NCI-H69 (cell line): ENCODE results near the gene KRT75.
A peak's percentile ranks its signal among the peaks of the same experiment; 100 is the strongest.

Source experiments
- DNase-seq: peaks from one replicate; lab custom pipeline; 2025; lab: John Stamatoyannopoulos, UW

KRT75 gene

DNA sequence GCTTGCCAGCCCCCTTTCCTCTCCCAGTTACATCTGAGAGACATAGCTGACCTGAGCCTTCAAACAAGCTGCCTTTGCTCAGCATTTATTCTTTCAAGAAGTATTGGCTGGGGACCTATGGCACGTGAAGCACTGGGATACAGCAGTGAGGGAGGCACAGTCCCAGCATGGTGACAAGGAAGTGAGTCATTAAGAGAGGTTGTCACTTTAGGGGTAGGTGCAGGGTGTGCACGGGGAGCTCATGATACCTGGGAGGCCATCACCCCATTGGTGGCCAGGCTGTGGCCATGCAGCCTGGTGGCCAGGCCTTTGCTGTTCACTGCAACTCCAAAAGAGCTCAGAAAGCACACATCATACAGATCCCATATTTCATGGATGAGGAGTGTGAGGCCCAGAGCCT is 5.7 kb upstream of the KRT75 start:
- no peak for DNase-seq

DNA sequence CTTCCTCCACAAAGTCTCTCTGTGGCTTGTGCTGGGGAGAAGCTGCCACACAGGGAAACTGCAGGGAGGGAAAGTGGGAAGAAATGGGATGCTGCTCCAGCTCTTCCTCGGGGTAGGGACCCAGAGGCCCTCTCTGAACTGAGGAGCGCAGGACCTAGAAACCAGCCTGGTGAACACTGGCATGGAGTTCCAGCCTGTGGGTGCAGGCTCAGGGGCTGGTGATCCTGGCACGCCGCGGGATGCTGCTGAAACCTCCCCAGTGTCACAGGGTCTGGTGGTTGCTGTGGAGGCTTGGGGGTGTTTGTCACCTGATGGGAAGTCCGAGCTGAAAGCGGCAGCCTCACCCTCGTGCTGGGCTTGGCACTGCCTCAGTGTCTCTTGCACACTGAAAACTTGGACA is 5.2 kb upstream of the KRT75 start:
- DNase-seq = no peak

DNA sequence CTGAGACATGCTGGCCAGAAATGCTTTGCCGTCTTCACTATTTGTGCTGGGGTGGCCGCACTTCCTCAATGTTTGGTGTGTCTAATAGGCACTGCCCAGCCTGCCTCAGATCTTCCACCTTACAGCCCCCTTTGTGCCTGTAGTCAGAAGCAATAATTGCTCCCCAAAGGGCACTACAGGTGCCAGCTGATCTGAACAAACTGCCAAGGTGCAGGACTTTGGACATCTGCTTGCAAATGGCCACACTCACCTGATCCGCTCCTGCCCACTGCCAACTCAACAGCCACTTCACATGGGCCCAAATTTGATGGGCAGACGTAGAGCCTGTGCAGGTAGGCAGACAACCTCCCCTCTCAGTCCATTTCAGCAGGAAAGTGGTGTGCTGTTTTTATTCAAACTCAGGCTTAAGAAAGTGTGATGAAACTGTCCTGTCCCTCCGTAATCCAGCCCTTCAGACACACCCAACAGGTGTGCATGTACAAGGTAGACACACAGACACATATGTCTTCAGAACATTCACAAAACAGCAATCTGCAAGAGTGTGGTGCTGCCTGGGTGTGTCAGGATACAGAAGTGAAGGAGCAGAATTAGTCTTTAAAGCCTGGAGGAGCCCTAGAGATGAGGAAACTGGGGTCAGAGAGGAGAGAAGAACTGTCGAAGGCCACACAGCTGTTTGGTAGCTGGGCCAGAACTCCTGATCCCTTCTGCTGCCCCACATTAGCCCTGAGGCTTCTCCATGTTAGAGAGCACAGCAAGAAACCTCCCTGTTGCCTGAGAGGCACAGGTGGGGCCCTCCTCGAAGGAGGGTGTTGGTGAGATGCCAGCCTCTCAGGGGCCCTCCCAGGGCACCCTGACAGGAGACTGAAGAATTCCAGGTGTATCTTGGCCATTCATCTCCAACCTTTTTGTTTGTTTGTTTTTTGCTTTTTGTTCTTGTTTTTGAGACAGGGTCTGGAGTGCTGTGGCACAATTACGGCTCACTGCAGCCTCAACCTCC is 4.4 kb upstream of the KRT75 start:
- peak; percentile 27 for DNase-seq

DNA sequence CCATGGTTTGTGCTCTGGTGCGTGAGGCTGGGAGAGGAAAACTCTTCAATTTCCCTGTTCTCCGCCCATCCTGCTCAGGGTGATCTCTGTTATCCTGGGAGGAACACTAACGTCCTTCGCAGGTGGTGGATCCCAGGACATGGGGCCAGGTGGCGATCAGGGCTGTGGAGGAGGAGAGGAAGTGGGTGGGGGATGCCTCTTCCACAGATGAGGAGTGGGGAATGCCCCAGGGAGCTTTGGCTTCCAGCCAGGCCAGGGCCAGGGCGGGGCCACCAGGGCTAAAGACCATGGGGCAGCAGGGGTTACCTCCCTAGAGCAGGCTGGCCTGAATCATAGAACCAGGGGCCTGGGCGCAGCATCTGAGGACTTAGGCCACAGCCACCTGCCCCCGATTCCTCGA is 3.3 kb upstream of the KRT75 start:
- peak; percentile 20 for DNase-seq

DNA sequence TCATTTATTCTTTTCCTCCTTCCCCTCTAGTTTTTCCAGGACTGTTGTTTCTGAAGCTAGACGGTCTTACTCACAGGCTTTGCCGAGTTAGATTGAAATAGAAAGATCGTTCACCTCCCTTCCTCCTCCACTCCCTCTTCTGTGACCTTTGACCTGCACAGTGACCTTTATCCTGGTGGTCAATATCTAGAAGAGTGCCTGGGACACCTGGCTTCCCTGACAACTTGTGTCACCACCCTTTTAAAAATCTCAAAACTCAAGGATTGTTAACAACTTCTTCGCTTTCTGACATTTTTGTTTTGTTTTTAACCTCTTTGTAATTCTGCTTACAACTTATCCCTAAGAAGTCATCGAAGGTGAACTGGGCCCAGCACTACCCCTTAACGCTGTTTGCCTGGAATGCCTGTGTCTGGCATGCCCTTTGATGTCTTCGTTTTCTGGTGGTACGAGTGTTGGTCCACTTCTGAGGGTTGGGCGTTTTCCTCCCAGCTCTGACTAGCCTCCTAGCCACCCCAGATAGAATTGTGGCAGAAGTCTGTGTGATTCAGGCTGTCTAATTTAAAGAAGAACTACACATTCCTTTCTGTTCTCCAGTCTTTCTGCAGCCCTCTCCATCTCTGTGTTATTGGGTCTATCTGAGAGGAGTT is 2.8 kb upstream of the KRT75 start:
- no peak for DNase-seq

DNA sequence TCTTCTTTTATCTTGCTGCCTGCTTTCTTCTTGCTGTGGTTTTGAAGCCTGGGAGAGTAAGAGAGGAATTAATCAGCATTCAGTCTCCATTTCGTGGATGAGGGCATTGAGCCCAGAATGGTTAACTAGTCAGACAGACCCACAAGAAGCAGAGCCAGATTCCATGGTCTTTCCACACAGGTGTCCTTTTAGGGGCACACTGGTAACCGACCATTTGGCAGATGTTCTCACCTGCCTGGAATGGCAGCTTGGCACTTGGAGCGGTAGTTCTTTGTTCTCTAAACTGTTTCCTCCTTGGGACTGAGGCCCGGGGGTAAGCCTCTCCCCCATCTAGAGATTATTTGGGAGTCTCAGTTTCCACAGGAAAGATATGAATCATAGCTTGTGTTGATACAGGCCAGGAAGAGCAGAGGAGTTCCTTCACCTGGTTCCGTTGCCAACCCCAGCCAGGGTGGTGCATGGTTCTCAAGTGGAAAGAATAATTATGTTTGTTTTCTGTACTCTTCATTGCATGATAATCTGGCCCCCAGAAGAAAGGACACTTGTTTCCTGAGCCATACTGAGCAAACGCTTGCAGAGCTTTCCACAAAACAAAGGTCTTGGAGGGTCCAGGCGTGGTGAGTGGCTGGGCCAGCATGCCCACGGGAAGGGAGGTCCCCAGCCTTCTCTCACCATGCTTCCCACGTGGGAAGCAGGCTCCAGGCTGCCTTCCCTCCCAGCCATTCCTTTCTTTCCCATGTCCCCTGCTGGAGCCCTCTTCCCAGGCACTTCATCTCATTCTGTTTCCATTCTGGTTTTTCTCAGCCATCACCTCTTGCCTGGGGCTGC is 2.0 kb upstream of the KRT75 start:
- no peak for DNase-seq

DNA sequence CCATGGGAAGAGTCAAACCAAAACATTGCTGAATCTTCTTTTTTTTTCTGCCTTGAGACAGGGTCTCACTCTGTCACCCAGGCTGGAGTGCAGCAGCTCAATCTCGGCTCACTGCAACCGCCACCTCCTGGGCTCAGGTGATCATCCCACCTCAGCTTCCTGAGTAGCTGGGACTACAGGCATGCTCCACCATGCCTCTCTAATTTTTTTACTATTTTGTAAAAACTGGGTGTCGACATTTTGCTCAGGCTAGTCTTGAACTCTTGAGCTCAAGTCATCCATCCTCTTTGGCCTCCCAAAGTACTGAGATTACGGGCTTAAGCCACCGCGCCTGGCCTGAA is 1.5 kb upstream of the KRT75 start:
- DNase-seq = no peak

DNA sequence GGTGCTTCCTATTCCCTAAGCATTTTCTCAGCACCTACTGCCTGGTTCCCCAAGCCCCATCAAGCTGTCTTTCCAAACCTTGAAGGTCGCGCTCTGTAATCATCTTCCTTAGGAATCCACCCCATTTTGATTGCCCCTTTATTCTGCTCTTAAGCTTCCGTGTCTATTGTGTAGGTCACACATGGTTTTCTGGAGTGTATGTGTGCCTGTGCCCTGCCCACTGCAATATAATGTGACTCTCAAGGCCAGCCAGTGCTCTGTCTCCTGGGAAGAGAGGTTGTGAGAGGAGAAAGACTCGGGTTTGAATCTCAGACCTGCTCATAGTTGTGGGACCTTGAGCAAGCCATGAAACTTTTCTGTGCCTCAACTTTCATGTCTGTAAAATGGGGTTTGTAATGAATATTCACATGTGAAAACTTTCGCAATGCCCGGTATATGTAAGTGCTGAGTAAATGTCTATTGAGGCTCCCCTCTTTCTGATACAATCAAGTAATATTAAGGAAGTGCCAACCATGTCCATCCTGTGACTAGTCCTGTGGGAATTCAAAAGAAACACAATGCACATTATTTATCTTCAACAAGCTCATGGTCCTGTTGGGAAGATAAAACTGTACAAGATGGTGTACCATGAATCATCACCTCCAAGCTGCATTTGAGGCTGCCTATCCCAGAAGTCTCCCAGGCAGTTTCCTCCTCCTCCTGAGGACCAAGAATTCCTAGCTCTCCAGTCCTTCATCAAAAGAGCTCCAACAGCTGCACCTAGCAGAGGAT is 774 bp upstream of the KRT75 start:
- DNase-seq = no peak

DNA sequence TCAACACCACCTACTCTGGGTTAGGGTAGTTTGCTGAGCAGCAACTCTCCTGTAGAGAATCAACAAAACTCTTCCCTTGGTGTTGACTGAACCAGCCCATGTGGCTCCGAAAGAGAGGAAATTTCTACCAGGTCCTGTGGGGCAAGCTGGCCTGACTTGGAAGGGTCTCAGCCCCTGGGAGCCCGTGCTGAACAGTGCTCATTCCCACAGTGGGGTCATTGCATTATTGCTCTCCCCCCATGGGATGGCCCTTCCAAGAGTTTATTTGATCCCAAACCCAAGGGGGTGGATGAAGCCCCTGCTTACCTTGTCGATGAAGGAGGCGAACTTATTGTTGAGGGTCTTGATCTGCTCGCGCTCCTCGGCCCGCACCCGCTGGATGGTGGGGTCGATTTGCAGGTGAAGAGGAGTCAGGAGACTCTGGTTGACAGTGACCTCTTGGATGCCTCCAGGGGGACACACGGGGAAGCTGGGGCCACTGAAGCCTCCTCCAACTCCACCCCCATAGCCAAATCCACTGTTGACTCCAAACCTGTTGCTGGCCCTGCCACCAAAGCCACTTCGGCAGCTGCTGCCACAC is 580 bp downstream of the KRT75 start:
- DNase-seq = no peak

DNA sequence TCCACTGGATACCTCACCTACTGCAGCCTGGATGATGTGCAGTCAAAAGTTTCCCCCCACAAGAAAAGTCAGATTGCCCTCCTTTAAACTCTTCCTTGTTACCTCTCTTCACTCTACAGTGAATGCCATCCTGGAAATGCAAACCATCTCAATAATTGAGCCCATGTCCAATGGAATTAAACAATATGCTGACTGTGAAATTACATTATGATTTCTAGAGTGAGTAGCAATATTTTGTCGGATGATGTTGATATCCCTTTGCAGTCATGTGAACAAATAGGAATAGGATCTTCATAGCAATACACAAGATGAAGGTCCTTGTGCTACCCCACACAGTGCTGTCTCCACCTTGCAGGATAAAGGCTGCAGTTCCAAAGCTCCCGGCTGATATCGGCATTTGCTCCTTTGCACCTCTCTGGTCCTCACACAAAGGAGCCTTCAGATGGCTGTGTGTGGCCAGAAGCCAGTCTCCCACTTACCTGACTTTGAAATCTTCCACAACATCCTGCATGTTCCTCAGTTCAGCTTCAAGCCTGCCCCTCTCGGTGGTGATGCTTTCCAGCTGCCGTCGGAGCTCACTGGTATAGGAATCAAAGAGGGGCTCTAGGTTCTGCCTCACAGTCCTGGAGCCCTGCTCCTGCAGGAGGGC is 1.5 kb downstream of the KRT75 start:
- DNase-seq = no peak

DNA sequence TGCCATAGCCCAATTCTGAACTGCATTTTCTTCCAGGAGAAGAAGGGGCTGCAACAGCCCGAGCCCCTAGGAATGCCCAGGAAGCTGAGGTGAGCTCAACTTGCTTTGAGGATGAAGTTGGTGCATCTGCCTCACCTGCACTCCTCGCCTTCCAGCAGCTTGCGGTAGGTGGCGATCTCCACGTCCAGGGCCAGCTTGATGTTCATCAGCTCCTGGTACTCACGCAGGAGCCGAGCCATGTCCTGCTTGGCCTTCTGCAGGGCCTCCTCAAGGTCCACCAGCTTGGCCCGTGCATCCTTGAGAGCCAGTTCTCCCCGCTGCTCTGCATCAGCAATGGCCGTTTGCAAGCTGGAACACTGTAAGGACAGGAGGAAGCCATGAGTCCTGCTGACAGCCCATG is 6.0 kb downstream of the KRT75 start:
- no peak for DNase-seq

DNA sequence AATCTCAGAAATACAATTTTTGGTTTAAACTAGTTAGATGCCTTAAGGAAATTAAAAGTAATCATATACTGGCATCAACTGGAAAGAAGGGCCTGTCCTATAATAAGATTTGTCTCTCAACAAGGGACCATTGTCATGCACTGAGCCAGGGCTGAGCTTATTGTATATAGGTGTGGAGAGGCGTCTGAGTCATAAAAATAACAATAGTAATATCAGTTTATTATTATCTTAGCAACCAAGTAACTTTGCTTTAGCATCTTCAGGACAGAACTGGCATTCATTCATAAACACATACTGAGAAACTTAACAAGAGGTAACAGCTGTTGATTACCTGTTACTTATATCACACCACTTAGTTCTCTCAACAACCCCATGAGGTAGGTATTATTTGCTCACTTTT is 7.1 kb downstream of the KRT75 start:
- no peak for DNase-seq

DNA sequence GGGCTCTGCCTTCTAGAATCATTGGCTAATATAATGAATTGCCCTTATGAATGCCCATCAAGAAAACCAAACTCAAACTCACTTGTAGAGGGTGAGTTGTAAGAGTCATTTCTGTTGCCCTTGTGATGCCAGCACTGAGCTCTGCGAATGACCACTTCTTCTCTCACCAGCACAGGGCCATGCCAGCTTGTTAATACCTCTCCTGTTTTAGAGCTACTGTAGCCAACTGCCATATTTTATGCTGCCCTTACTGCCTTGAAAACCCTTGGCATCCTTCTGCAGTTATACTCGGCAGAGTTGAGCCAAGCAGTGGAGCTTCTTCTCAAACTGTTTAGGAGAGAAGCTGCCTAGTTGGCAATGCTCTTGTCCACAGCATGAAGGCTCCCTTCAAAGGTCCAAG is 8.1 kb downstream of the KRT75 start:
- no peak for DNase-seq

DNA sequence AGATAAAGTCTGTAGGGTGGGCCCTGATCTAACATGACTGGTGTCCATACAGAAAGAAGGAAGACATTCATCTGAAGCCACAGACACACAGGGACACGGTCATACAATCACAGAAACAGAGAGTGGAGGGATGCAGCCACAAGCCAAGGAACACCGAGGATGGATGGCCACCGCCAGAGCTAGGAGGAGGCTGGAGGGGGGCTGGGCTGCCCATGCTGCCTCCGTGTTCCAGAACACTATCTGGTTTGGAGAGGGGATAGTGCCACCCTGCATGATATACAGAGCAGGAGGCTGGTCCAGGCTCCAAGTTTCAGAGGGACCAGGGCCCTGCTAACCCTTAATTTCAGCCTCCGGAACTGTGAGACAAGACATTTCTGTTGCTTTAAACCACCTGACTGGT is 8.7 kb downstream of the KRT75 start:
- DNase-seq = no peak

DNA sequence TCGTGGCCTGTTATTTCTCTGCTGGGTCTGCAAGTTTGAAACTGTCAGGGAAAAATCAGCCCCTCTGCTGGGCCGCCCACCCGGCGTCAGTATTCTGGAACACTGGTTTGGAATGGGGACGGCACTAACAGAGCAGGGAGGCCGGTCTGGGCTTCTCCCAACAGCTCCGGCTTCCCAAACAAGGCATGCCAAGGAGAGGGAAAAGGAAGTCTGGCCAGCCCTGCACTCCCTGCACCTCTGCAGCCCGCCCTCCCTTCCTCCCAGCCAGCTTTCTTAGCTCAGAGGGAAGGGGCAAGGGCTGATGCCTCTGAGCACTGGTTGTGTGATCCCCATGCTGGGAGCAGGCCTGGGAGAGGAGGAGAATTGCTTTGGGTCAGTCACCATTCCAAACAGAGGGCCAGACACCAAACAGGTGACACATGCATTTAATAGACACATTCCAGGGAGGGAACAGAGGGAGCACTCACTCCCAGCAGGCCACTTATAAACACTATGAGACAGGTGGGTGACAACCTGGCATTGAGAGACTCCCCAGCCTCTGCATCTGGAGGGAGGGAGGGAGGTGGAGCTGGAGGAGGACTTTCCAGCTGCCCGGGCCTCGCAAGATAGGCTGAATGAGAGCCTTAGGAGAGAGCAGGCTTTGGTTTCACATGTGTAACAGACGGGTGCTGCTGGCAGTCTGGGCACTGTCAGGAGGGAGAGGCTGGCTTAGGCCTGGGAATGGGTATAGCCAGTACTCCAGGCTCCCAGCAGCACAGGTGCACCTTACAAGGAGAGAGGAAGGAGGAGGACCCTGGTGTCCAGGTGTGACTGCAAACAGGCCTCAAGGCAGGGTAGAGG is 10.3 kb downstream of the KRT75 start:
- DNase-seq = peak; percentile 81

DNA sequence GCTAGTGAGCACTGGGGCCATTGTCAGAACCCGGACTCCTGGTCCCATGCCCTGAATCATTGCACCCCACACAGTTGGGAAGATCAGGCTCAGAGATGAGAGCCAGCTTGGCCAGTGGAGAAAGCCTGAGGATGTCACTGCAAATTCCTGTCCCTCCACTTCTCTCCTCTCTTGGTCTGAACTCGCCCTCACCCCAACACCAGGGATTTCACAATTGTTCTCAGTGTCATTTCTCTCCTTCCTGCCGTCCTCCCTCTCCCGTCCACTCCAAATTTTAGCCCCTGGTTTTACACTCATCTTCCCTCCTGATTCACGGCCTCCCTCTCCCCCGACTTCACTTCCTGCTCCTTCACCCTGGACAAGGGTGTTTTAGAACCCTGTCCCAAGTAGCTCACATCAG is 11.1 kb downstream of the KRT75 start:
- no peak for DNase-seq

DNA sequence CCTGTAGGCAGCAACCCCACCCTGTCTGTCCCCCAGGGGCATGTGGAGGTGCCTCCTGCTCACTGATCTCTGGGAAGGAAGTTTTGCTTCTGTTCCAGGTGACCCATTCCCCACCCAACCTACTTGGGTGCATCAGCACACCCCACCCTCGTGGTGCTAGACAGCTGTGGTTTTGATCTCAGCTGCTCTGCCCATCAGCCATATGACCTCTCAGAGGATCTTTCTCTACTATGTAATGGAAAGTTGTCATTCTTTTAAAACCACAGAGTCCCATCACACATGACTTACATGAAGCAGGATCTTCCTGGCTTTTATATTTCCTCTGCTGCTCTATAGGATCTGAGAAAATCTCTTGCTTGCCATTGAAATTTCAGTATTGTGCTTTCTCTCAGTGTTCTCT is 14.5 kb downstream of the KRT75 start:
- no peak for DNase-seq

DNA sequence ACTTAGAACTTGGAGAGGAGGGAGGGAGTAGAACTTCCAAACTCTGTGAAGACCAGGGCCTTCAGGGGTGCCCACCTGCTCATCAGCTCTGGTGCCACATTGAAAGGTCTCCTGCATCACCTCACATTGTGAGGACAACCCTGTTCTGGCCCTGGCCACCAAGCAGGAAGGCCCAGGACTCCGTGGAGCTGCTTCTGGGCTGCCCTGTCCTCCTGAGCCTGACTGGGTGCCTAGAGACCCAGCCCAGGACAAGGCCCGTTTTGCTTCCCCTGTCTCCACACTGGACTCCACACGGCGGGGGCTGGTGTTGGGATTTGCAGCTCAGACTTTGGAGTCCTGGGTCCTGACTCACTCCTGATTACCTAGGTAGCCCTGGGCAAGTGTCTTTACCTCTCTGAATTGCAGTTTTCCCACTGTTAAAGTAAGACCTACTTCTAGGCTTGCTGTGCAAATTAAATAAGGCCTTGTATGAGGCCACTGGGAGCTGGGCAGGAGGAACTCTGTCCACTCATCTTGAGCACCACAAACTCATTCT is 15.5 kb downstream of the KRT75 start:
- no peak for DNase-seq

DNA sequence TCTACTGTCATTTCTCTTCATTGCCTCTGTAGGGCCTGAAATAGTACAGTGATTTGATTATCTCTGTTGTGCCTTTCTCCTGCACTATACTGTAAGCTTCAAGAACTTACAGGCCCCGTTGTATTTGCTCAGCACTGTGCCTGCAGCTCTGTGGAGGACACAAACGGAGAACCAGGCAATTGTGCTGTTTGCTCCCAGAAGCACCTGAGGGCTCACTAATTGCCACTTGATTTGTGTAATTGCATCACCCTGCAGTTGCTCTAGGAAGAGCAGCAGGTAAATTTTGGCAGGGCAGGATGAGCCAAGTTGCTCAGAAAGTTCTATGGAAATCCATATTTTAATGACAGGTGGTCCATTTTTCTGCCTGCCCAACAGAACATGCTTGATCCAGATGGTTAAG is 16.4 kb downstream of the KRT75 start:
- peak; percentile 89 for DNase-seq

DNA sequence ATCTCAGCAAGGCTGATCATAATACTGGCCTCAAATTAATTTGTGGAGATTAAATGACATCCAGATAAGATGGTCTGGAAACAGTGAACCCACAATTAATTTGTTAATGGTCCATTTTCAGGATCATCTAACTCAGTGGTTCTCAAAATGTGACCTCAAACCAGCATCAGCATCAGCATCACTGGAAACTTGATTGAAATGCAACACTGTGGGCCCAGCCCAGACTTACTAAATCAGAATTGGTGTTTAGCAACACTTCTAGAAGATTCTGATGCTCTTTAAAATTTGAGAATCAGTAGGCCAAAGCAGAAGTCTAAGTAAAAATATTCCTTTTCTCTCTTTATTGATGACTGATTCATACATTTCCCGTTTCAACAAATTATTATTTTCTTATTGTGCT is 17.4 kb downstream of the KRT75 start:
- no peak for DNase-seq
